Activated T-helper 1 cell treated with anti-CD3 and anti-CD28 coated beads, Interleukin-12 subunit alpha, Interleukin-12 subunit beta, Interleukin-2, Interleukin-4 antibody, amounts not matched to agents 30 ng/mL and 10 ng/mL and 1 ng/mL, durations not matched to agents 14 hours and 24 hours and 36 hours (primary cell): ENCODE measurements around the gene FADS6. TPM values are rescaled to one million over a fixed set of nuclear protein-coding genes. Genes with fewer than 3 reads are reported as not detected.
"Not testable (repeated sequence)": the region's sequence is repeated elsewhere in the genome, so short reads cannot be mapped to it uniquely, and the experiment has no call there.

Experiments
- DNase-seq: peaks from one replicate; pipeline ENCODE4 v3.0.0; 2021; ENCODE audit warnings: low spot score
- H3K27ac Mint-ChIP-seq: one replicate; pipeline ENCODE4 v1.8.0; 2021; ENCODE audit warnings: mild to moderate bottlenecking, mixed read lengths
- H3K27me3 Mint-ChIP-seq: one replicate; pipeline ENCODE4 v1.8.0; 2022; ENCODE audit warnings: mild to moderate bottlenecking, moderate library complexity, mixed read lengths; ENCODE audit not compliant: insufficient read depth
- H3K36me3 Mint-ChIP-seq: one replicate; pipeline ENCODE4 v1.8.0; 2021; ENCODE audit warnings: low read depth, mixed read lengths
- H3K4me1 Mint-ChIP-seq: one replicate; pipeline ENCODE4 v1.8.0; 2021; ENCODE audit warnings: low read depth, mixed read lengths
- H3K4me3 Mint-ChIP-seq: one replicate; pipeline ENCODE4 v1.8.0; 2021; ENCODE audit warnings: mild to moderate bottlenecking, moderate library complexity, mixed read lengths
- H3K9me3 Mint-ChIP-seq: one replicate; pipeline ENCODE4 v1.8.0; 2021; ENCODE audit warnings: mixed read lengths
- intact Hi-C: fragments of 100-400 bp; cut with micrococcal nuclease; formaldehyde crosslinking; loops from one replicate; pipeline ENCODE4 v1.15.1; 2024
- total RNA-seq: library from RNA; stranded (reverse); gene quantifications from 2 replicates; pipeline ENCODE4 v1.2.3, GENCODE V29; 2022

Gene FADS6
- total RNA-seq, 1 donor from 2014 or later: not detected

- Mint-ChIP-seq H3K27me3 (peaks cover 12% of the 10 kb centered on the region), H3K4me3 (no peak overlapping the region), H3K36me3 (no peaks in the 10 kb centered on the region), H3K27ac (no peak overlapping the region), H3K4me1 (no peaks in the 10 kb centered on the region), H3K9me3 (no peaks in the 10 kb centered on the region)
- intact Hi-C loops: no loop called here
- DNase-seq: no peak
These were observed 22.9 kb upstream of the FADS6 start for GRCh38 chr17:74916136-74916850.

- H3K4me1 Mint-ChIP-seq, H3K27ac Mint-ChIP-seq, H3K4me3 Mint-ChIP-seq, DNase-seq, H3K9me3 Mint-ChIP-seq, H3K36me3 Mint-ChIP-seq, intact Hi-C loops: not testable (repeated sequence)
- H3K27me3 Mint-ChIP-seq: peaks cover 15% of the 10 kb centered on the region
These were observed 18.0 kb upstream of the FADS6 start for GRCh38 chr17:74911423-74911822.

GRCh38 chr17:74909097-74909496, 15.7 kb upstream of the FADS6 start:
- H3K27me3 Mint-ChIP-seq: peaks cover 14% of the 10 kb centered on the region
- H3K27ac Mint-ChIP-seq, DNase-seq, H3K9me3 Mint-ChIP-seq, H3K4me1 Mint-ChIP-seq, H3K4me3 Mint-ChIP-seq, intact Hi-C loops, H3K36me3 Mint-ChIP-seq: not testable (repeated sequence)

- Mint-ChIP-seq H3K27me3 (peaks cover 13% of the 10 kb centered on the region), H3K9me3 (no peaks in the 10 kb centered on the region), H3K36me3 (no peaks in the 10 kb centered on the region), H3K27ac (no peak overlapping the region), H3K4me3 (no peak overlapping the region), H3K4me1 (no peaks in the 10 kb centered on the region)
- intact Hi-C loops: no loop called here
- DNase-seq: no peak
These were observed 13.6 kb upstream of the FADS6 start for GRCh38 chr17:74907012-74907411.

- DNase-seq, H3K4me1 Mint-ChIP-seq, H3K27ac Mint-ChIP-seq, H3K9me3 Mint-ChIP-seq, H3K4me3 Mint-ChIP-seq, H3K36me3 Mint-ChIP-seq, intact Hi-C loops: not testable (repeated sequence)
- H3K27me3 Mint-ChIP-seq: peaks cover 13% of the 10 kb centered on the region
These were observed 12.9 kb upstream of the FADS6 start for GRCh38 chr17:74906214-74906793.

- Mint-ChIP-seq H3K4me3 (no peak overlapping the region), H3K27me3 (peaks cover 13% of the 10 kb centered on the region), H3K27ac (no peak overlapping the region), H3K4me1 (no peaks in the 10 kb centered on the region), H3K36me3 (no peaks in the 10 kb centered on the region), H3K9me3 (no peaks in the 10 kb centered on the region)
- intact Hi-C loops: no loop called here
- DNase-seq: no peak
These were observed 11.4 kb upstream of the FADS6 start for GRCh38 chr17:74904687-74905409.

GRCh38 chr17:74903671-74904070, 10.2 kb upstream of the FADS6 start:
- peaks cover 6% of the 10 kb centered on the region for H3K27me3 Mint-ChIP-seq
- H3K27ac Mint-ChIP-seq: no peak overlapping the region
- H3K36me3 Mint-ChIP-seq: no peaks in the 10 kb centered on the region
- no peak for DNase-seq
- intact Hi-C loops: no loop called here
- no peaks in the 10 kb centered on the region for H3K9me3 Mint-ChIP-seq
- no peak overlapping the region for H3K4me3 Mint-ChIP-seq
- H3K4me1 Mint-ChIP-seq: no peaks in the 10 kb centered on the region

GRCh38 chr17:74903034-74903433, 9.6 kb upstream of the FADS6 start:
- Mint-ChIP-seq H3K4me3 (no peak overlapping the region), H3K4me1 (no peaks in the 10 kb centered on the region), H3K27me3 (peaks cover 11% of the 10 kb centered on the region), H3K9me3 (no peaks in the 10 kb centered on the region), H3K36me3 (no peaks in the 10 kb centered on the region), H3K27ac (no peak overlapping the region)
- DNase-seq: no peak
- intact Hi-C loops: no loop called here

GRCh38 chr17:74901353-74902135, 8.1 kb upstream of the FADS6 start:
- Mint-ChIP-seq H3K4me1 (no peaks in the 10 kb centered on the region), H3K27me3 (peaks cover 12% of the 10 kb centered on the region), H3K36me3 (no peaks in the 10 kb centered on the region), H3K27ac (no peak overlapping the region), H3K9me3 (no peaks in the 10 kb centered on the region), H3K4me3 (no peak overlapping the region)
- intact Hi-C loops: no loop called here
- no peak for DNase-seq

GRCh38 chr17:74900208-74900607, 6.8 kb upstream of the FADS6 start:
- H3K27ac Mint-ChIP-seq: no peak overlapping the region
- peaks cover 25% of the 10 kb centered on the region for H3K27me3 Mint-ChIP-seq
- intact Hi-C loops: no loop called here

GRCh38 chr17:74898376-74898946, 5.0 kb upstream of the FADS6 start:
- intact Hi-C loops: no loop called here
- Mint-ChIP-seq H3K27ac (no peak overlapping the region), H3K4me3 (no peak overlapping the region), H3K27me3 (peaks cover 37% of the 10 kb centered on the region), H3K36me3 (no peaks in the 10 kb centered on the region), H3K4me1 (no peaks in the 10 kb centered on the region), H3K9me3 (no peaks in the 10 kb centered on the region)
- DNase-seq: no peak

More at GRCh38 chr17:74900208-74900607, 6.8 kb upstream of the FADS6 start:
- no peaks in the 10 kb centered on the region for H3K9me3 Mint-ChIP-seq
- H3K4me3 Mint-ChIP-seq: no peak overlapping the region
- no peaks in the 10 kb centered on the region for H3K4me1 Mint-ChIP-seq
- H3K36me3 Mint-ChIP-seq: no peaks in the 10 kb centered on the region
- DNase-seq: no peak

GRCh38 chr17:74893936-74894671, 671 bp upstream of the FADS6 start:
- Mint-ChIP-seq H3K4me3 (no peak overlapping the region), H3K27ac (no peak overlapping the region), H3K9me3 (no peaks in the 10 kb centered on the region), H3K27me3 (peaks cover 49% of the 10 kb centered on the region), H3K36me3 (no peaks in the 10 kb centered on the region), H3K4me1 (no peaks in the 10 kb centered on the region)
- intact Hi-C loops: no loop called here
- no peak for DNase-seq
